HCT116 (cell line): ENCODE measurements around the gene RSRC1. TPM values are rescaled to one million over a fixed set of nuclear protein-coding genes. Genes with fewer than 3 reads are reported as not detected.

Experiments used
- ATAC-seq: fragments of 200-7000 bp; cut with Tn5 transposase; 2 replicates; pipeline ENCODE4 v1.9.1; 2020; ENCODE audit warnings: mild to moderate bottlenecking, moderate library complexity
- BruUV-seq: library from RNA; stranded (reverse); fragments of 400-500 nt; replicated peaks from 2 replicates; lab custom pipeline; 2021; lab: Mats Ljungman, UMichigan
- CTCF ChIA-PET: fragments of 300-600 bp; sonication (Branson Sonifier 250); formaldehyde crosslinking; loops from one replicate; lab custom pipeline; 2021; ENCODE audit warnings: antibody characterized with exemption; lab: Charles Lee
- POLR2A ChIA-PET: fragments of 300-600, 350-600 bp; sonication (Branson Sonifier 250); formaldehyde crosslinking; loops from one replicate; lab custom pipeline; 2021; ENCODE audit warnings: antibody characterized with exemption; lab: Charles Lee
- RAD21 ChIA-PET, 2 experiments: fragments of 300-600 bp; sonication (Branson Sonifier 250); formaldehyde crosslinking; loops; one replicate each; lab custom pipeline; 2023; ENCODE audit warnings: low total read pairs in 2 of 2; ENCODE audit not compliant: uncharacterized antibody in 2 of 2, unreplicated experiment in 2 of 2, low non-redundant PET in 1 of 2; lab: Charles Lee
- DNase-seq: peaks from one replicate; pipeline ENCODE4 v3.0.0-alpha.2; 2010; ENCODE audit warnings: low read depth, low spot score
- H2AFZ ChIP-seq: fragments of 200-600 bp; shearing (Covaris generic), sonication (generic); 2 replicates; pipeline ENCODE4 v1.6.1; 2017; ENCODE audit warnings: low read depth, mixed run types, mixed read lengths, antibody characterized with exemption, low read length; ENCODE audit not compliant: poor library complexity, severe bottlenecking
- H3K27ac ChIP-seq: 2 replicates; pipeline ENCODE4 v1.5.1; 2012; ENCODE audit warnings: low read depth, low read length
- H3K27me3 ChIP-seq: fragments of 200-600 bp; sonication (generic); 2 replicates; pipeline ENCODE4 v1.6.1; 2016; ENCODE audit warnings: mixed run types, low read length, mixed read lengths; ENCODE audit not compliant: insufficient read depth
- H3K36me3 ChIP-seq, 2 experiments: fragments of 200-500 bp in 1 of 2; fragments of 200-600 bp in 1 of 2; sonication (Bioruptor generic) in 1 of 2; sonication (generic) in 1 of 2; 2 replicates each; pipeline versions ENCODE4 v1.5.1 to v1.6.1; 2014 to 2016; ENCODE audit warnings: low read length in 2 of 2, inconsistent platforms in 1 of 2, mixed read lengths in 1 of 2, mixed run types in 1 of 2; ENCODE audit not compliant: insufficient read depth in 2 of 2, control insufficient read depth in 1 of 2
- H3K4me1 ChIP-seq, 2 experiments: fragments of 200-600 bp in 1 of 2; sonication (generic) in 1 of 2; 2 replicates each; pipeline versions ENCODE4 v1.5.1 to v1.6.1; 2012 to 2017; ENCODE audit warnings: low read length in 2 of 2, inconsistent platforms in 1 of 2, mild to moderate bottlenecking in 1 of 2, mixed read lengths in 1 of 2, mixed run types in 1 of 2, moderate library complexity in 1 of 2; ENCODE audit not compliant: insufficient read depth in 2 of 2, control insufficient read depth in 1 of 2
- H3K4me2 ChIP-seq: fragments of 200-600 bp; sonication (generic); 2 replicates; pipeline ENCODE4 v1.6.1; 2017; ENCODE audit warnings: mixed run types, low read length, mixed read lengths
- H3K4me3 ChIP-seq, 2 experiments: fragments of 200-600 bp in 1 of 2; sonication (generic) in 1 of 2; replicated peaks in 1 of 2; 2 replicates each; pipeline ENCODE4 v1.5.1; 2011 to 2016; ENCODE audit warnings: low read length in 2 of 2, control low read depth in 1 of 2, low read depth in 1 of 2, mild to moderate bottlenecking in 1 of 2, mixed read lengths in 1 of 2, mixed run types in 1 of 2
- H3K79me2 ChIP-seq: fragments of 200-600 bp; sonication (generic); 2 replicates; pipeline ENCODE4 v1.6.1; 2017; ENCODE audit warnings: mild to moderate bottlenecking, mixed run types, low read length, moderate library complexity, mixed read lengths; ENCODE audit not compliant: insufficient read depth
- H3K9ac ChIP-seq: fragments of 200-600 bp; sonication (generic); 2 replicates; pipeline ENCODE4 v1.6.1; 2016; ENCODE audit warnings: low read length, mixed read lengths
- H3K9me2 ChIP-seq: fragments of 200-600 bp; sonication (generic), shearing (Covaris generic); 2 replicates; pipeline ENCODE4 v1.6.1; 2017; ENCODE audit warnings: mixed run types, mild to moderate bottlenecking, moderate library complexity; ENCODE audit not compliant: insufficient read depth
- H3K9me3 ChIP-seq, 2 experiments: fragments of 200-500 bp in 1 of 2; fragments of 200-600 bp in 1 of 2; sonication (Bioruptor generic) in 1 of 2; sonication (generic) in 1 of 2; 2 replicates each; pipeline ENCODE4 v1.6.1; 2014 to 2017; ENCODE audit warnings: low read length in 2 of 2, mixed read lengths in 2 of 2, inconsistent platforms in 1 of 2, low read depth in 1 of 2, mild to moderate bottlenecking in 1 of 2, mixed run types in 1 of 2, moderate library complexity in 1 of 2; ENCODE audit not compliant: control insufficient read depth in 1 of 2, insufficient read depth in 1 of 2
- H4K20me1 ChIP-seq: fragments of 200-600 bp; sonication (generic), shearing (Covaris generic); 2 replicates; pipeline ENCODE4 v1.6.1; 2017; ENCODE audit warnings: mixed run types, mild to moderate bottlenecking, moderate library complexity; ENCODE audit not compliant: insufficient read depth
- JUND ChIP-seq: IDR thresholded peaks from 2 replicates; pipeline ENCODE4 v1.6.1; 2012
- intact Hi-C: fragments of 100-400 bp; cut with micrococcal nuclease; formaldehyde crosslinking; loops from 2 replicates; pipeline ENCODE4 v1.10.0; 2022
- total RNA-seq: library from RNA; stranded (reverse); gene quantifications from one replicate; pipeline ENCODE4 v1.2.1, GENCODE V29; 2021; ENCODE audit not compliant: unreplicated experiment
- TF ChIP-seq, protein P1 (sequence below): IDR thresholded peaks from 2 replicates; pipeline ENCODE4 v1.6.1; 2012; ENCODE audit warnings: low read depth
- TF ChIP-seq, protein P2 (sequence below): IDR thresholded peaks from 2 replicates; pipeline ENCODE4 v1.6.1; 2011; ENCODE audit warnings: mild to moderate bottlenecking, low read length, moderate library complexity; ENCODE audit not compliant: insufficient replicate concordance; ENCODE audit errors: extremely low read depth

Gene RSRC1
- total RNA-seq, 1 experiment from 2014 or later = 37.1 TPM

DNA sequence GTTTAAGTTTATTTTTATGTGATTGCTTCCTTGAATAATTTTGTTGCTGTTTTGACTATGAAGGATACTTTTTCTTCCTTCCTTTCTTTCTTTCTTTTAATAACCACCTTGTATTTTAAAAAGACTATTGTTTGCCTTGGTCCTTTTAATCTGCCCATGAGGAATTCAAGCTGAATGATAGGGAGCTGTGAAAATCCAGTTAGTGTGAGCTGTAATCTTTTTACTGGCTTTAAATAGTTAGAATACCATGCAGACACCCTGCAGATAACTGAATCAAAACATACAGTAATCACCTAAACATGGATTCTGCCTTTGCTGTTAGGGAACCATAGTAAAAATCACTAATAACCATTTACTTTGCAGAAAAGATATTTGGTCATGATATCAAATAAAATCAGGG lies 110.7 kb downstream of the RSRC1 start:
- Histone ChIP-seq H3K9ac (no peak overlapping the region), H3K9me3 (no peaks in the 10 kb centered on the region), H3K27me3 (no peaks in the 10 kb centered on the region), H3K4me1 (no peaks in the 10 kb centered on the region), H3K27ac (no peak overlapping the region), H4K20me1 (no peaks in the 10 kb centered on the region), H3K4me2 (no peak overlapping the region), H2AFZ (no peak overlapping the region), H3K4me3 (no peak overlapping the region), H3K9me2 (0 out of 2 replicates have a peak, but pooled peaks cover 6% of the 10 kb centered on the region), H3K36me3 (no peaks in the 10 kb centered on the region), H3K79me2 (no peaks in the 10 kb centered on the region)
- ATAC-seq (no peak), DNase-seq (no peak)
- intact Hi-C loops = no loop called here
- POLR2A ChIA-PET = no interaction called here
- TF ChIP-seq JUND = no peak
- TF ChIP-seq, protein P1, sequence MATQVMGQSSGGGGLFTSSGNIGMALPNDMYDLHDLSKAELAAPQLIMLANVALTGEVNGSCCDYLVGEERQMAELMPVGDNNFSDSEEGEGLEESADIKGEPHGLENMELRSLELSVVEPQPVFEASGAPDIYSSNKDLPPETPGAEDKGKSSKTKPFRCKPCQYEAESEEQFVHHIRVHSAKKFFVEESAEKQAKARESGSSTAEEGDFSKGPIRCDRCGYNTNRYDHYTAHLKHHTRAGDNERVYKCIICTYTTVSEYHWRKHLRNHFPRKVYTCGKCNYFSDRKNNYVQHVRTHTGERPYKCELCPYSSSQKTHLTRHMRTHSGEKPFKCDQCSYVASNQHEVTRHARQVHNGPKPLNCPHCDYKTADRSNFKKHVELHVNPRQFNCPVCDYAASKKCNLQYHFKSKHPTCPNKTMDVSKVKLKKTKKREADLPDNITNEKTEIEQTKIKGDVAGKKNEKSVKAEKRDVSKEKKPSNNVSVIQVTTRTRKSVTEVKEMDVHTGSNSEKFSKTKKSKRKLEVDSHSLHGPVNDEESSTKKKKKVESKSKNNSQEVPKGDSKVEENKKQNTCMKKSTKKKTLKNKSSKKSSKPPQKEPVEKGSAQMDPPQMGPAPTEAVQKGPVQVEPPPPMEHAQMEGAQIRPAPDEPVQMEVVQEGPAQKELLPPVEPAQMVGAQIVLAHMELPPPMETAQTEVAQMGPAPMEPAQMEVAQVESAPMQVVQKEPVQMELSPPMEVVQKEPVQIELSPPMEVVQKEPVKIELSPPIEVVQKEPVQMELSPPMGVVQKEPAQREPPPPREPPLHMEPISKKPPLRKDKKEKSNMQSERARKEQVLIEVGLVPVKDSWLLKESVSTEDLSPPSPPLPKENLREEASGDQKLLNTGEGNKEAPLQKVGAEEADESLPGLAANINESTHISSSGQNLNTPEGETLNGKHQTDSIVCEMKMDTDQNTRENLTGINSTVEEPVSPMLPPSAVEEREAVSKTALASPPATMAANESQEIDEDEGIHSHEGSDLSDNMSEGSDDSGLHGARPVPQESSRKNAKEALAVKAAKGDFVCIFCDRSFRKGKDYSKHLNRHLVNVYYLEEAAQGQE = no peak
- TF ChIP-seq, protein P2, sequence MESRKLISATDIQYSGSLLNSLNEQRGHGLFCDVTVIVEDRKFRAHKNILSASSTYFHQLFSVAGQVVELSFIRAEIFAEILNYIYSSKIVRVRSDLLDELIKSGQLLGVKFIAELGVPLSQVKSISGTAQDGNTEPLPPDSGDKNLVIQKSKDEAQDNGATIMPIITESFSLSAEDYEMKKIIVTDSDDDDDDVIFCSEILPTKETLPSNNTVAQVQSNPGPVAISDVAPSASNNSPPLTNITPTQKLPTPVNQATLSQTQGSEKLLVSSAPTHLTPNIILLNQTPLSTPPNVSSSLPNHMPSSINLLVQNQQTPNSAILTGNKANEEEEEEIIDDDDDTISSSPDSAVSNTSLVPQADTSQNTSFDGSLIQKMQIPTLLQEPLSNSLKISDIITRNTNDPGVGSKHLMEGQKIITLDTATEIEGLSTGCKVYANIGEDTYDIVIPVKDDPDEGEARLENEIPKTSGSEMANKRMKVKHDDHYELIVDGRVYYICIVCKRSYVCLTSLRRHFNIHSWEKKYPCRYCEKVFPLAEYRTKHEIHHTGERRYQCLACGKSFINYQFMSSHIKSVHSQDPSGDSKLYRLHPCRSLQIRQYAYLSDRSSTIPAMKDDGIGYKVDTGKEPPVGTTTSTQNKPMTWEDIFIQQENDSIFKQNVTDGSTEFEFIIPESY = no peak
- RAD21 ChIA-PET = no interaction called here
- BruUV-seq = no TSS peak
- CTCF ChIA-PET = no interaction called here
